HepG2 (cell line): Measurements from ENCODE around the gene TBC1D10A. TPM values are rescaled to one million over a fixed set of nuclear protein-coding genes. Genes with fewer than 3 reads are reported as not detected.
A peak's percentile ranks its signal among the peaks of the same experiment; 100 is the strongest.

Experiments used
- ATAC-seq: fragments of 200-7000 bp; cut with Tn5 transposase; 3 replicates; pipeline ENCODE4 v1.9.1; 2020; ENCODE audit warnings: mild to moderate bottlenecking, moderate library complexity
- BruUV-seq: library from RNA; stranded (reverse); fragments of 400-500 nt; replicated peaks from 2 replicates; lab custom pipeline; 2021; lab: Mats Ljungman, UMichigan
- CTCF ChIA-PET: fragments of 300-600 bp; formaldehyde crosslinking; extraction: SDS; loops from one replicate; lab custom pipeline; 2021; ENCODE audit warnings: low total read pairs, inconsistent platforms, low intra/inter-chr PET ratio; lab: Yijun Ruan, JAX
- POLR2A ChIA-PET: fragments of 350-600 bp; sonication (Branson Sonifier 250); formaldehyde crosslinking; loops from one replicate; lab custom pipeline; 2020; ENCODE audit warnings: antibody characterized with exemption, inconsistent platforms; lab: Yijun Ruan, JAX
- DNase-seq: peaks from one replicate; pipeline ENCODE4 v3.0.0-alpha.2; 2015; ENCODE audit warnings: low spot score
- FAIRE-seq: peaks from 3 replicates; lab custom pipeline; 2011; peaks lifted over from hg19 to GRCh38; lab: Jason Lieb, UNC
- H2AFZ ChIP-seq: one replicate; pipeline ENCODE4 v1.6.1; 2011; ENCODE audit warnings: low read length, inconsistent platforms
- H3K27ac ChIP-seq: fragments of 300-600 bp; 3 replicates; pipeline ENCODE4 v1.8.0; 2011; ENCODE audit warnings: mixed run types, mild to moderate bottlenecking, mixed read lengths, low read length, inconsistent platforms; ENCODE audit not compliant: insufficient read depth; ENCODE audit errors: extremely low read length
- H3K27me3 ChIP-seq, 2 experiments: fragments of 200-600 bp in 1 of 2; 2 replicates in 1 of 2; 3 replicates in 1 of 2; pipeline versions ENCODE4 v1.6.0 to v1.8.0; 2011; ENCODE audit warnings: low read length in 2 of 2, mild to moderate bottlenecking in 2 of 2, moderate library complexity in 2 of 2, inconsistent platforms in 1 of 2; ENCODE audit not compliant: insufficient read depth in 2 of 2, control insufficient read depth in 1 of 2
- H3K36me3 ChIP-seq, 2 experiments: fragments of 200-600 bp in 1 of 2; replicated peaks in 1 of 2; 2 replicates in 1 of 2; 3 replicates in 1 of 2; pipeline versions ENCODE4 v1.5.1 to v1.8.0; 2011; ENCODE audit warnings: low read length in 2 of 2, inconsistent platforms in 1 of 2; ENCODE audit not compliant: insufficient read depth in 2 of 2, control insufficient read depth in 1 of 2
- H3K4me1 ChIP-seq: 2 replicates; pipeline ENCODE4 v1.5.1; 2012; ENCODE audit warnings: low read length, inconsistent platforms; ENCODE audit not compliant: insufficient read depth
- H3K4me2 ChIP-seq: 2 replicates; pipeline ENCODE4 v1.6.0; 2011; ENCODE audit warnings: low read depth, low read length, inconsistent platforms
- H3K4me3 ChIP-seq, 3 experiments: fragments of 200-600 bp in 1 of 3; sonication (generic), shearing (Covaris generic) in 1 of 3; replicated peaks in 1 of 3; 2 replicates each; pipeline ENCODE4 v1.5.1; 2011 to 2016; ENCODE audit warnings: low read length in 3 of 3, inconsistent platforms in 2 of 3, low read depth in 2 of 3, mild to moderate bottlenecking in 2 of 3, control low read depth in 1 of 3, mixed read lengths in 1 of 3; ENCODE audit not compliant: insufficient read depth in 1 of 3
- H3K79me2 ChIP-seq: one replicate; pipeline ENCODE4 v1.6.1; 2011; ENCODE audit warnings: low read length, inconsistent platforms; ENCODE audit not compliant: insufficient read depth
- H3K9ac ChIP-seq: 2 replicates; pipeline ENCODE4 v1.6.0; 2011; ENCODE audit warnings: mild to moderate bottlenecking, low read depth, low read length, inconsistent platforms; ENCODE audit not compliant: insufficient read depth
- H3K9me3 ChIP-seq: 2 replicates; pipeline ENCODE4 v1.5.1; 2012; ENCODE audit warnings: mild to moderate bottlenecking, low read length
- H4K20me1 ChIP-seq: 2 replicates; pipeline ENCODE4 v1.6.0; 2011; ENCODE audit warnings: inconsistent platforms, mild to moderate bottlenecking, low read length, moderate library complexity; ENCODE audit not compliant: insufficient read depth
- AGO2 ChIP-seq: fragments of 200-400 bp; formaldehyde crosslinking; optimal IDR thresholded peaks from 2 replicates; pipeline ENCODE3; 2017; ENCODE audit warnings: mild to moderate bottlenecking, low read depth, low read length, moderate library complexity
- ARID3A ChIP-seq: IDR thresholded peaks from 2 replicates; pipeline ENCODE4 v1.6.1; 2012; ENCODE audit warnings: low read depth, low read length, improper control_type of control experiment
- ATF1 ChIP-seq: IDR thresholded peaks from 2 replicates; pipeline ENCODE4 v1.6.1; 2016; ENCODE audit warnings: mild to moderate bottlenecking, control low read depth
- CREB1 ChIP-seq, 2 experiments: fragments of 450-650 bp in 1 of 2; IDR thresholded peaks; 2 replicates each; pipeline ENCODE4 v1.6.1; 2016 to 2017; ENCODE audit warnings: control low read depth in 1 of 2, mild to moderate bottlenecking in 1 of 2, missing compliant biosample characterization in 1 of 2, missing genetic modification characterization in 1 of 2
- LCORL ChIP-seq, 2 experiments: fragments of 450-650 bp in 1 of 2; sonication (generic) in 1 of 2; formaldehyde crosslinking in 1 of 2; IDR thresholded peaks; 2 replicates each; pipeline versions ENCODE4 v1.5.0 to v1.6.1; 2017 to 2020; ENCODE audit warnings: antibody characterized with exemption in 1 of 2, missing genetic modification reagents in 1 of 2
- ZNF687 ChIP-seq: sonication (generic); formaldehyde crosslinking; IDR thresholded peaks from 2 replicates; pipeline ENCODE4 v1.5.1; 2020; ENCODE audit warnings: mild to moderate bottlenecking, missing genetic modification reagents, moderate library complexity
- WGBS: methylation state at CpG from one replicate; pipeline ENCODE4 v1.1.6; 2017; ENCODE audit warnings: low lambda C conversion rate; 5-methylcytosine and 5-hydroxymethylcytosine counted together
- in situ Hi-C: cut with HindIII; loops from 2 replicates; pipeline ENCODE4 v1.10.0; 2017; ENCODE audit warnings: low pct_unique_long_range_greater_than_20kb; ENCODE audit not compliant: extremely low pct_ligation_motif_present
- intact Hi-C: fragments of 100-400 bp; cut with micrococcal nuclease; formaldehyde crosslinking; loops from one replicate; pipeline ENCODE4 v1.10.0; 2022; ENCODE audit not compliant: unreplicated experiment
- polyA plus RNA-seq, 8 experiments: library from polyadenylated mRNA; depleted of rRNA in 3 of 8; stranded (reverse) in 7 of 8; unstranded in 1 of 8; fragments of >200 nt; fragmentation: Illumina TruSeq in 4 of 8; extraction: Trizol in 4 of 8; gene quantifications; 2 replicates each; pipeline versions ENCODE4 v1.2.1 to v1.2.3, GENCODE V29; 2011 to 2016; ENCODE audit warnings: low read depth in 4 of 8, missing spikeins in 1 of 8, mixed read lengths in 1 of 8; ENCODE audit not compliant: insufficient read depth in 1 of 8
- total RNA-seq, 5 experiments: library from RNA; depleted of rRNA; stranded (reverse); fragments of >200 nt; fragmentation: Illumina TruSeq; extraction: Trizol; gene quantifications; 2 replicates each; pipeline ENCODE4 v1.2.3, GENCODE V29; 2016; ENCODE audit warnings: low read depth in 1 of 5

Gene TBC1D10A
- total and polyA plus RNA-seq, 2 of the 13 experiments (the other 11 are each of a cell fraction or from before 2014, with no cell fraction given), result 4.2 to 4.9 TPM

- no peak overlapping the region for H3K4me3 ChIP-seq
- H3K27me3 ChIP-seq, result no peaks in the 10 kb centered on the region
- no peak overlapping the region for H3K27ac ChIP-seq
- no peak overlapping the region for H3K9ac ChIP-seq
- H4K20me1 ChIP-seq, result no peaks in the 10 kb centered on the region
- POLR2A ChIA-PET, result no interaction called here
- peaks cover 56% of the 10 kb centered on the region for H3K4me1 ChIP-seq
- FAIRE-seq, result no peak
- WGBS, result 96% methylated on average over 9 of the region's 10 CpGs
- no peaks in the 10 kb centered on the region for H3K79me2 ChIP-seq
- CTCF ChIA-PET, result no interaction called here
- no peaks in the 10 kb centered on the region for H3K36me3 ChIP-seq
- no peak for DNase-seq
- no peak for ATAC-seq
- no peak for TF ChIP-seq LCORL (IDR thresholded peaks at IDR 0.05)
- TF ChIP-seq LCORL (CRISPR knock-in tag; IDR thresholded peaks at IDR 0.05), result no peak
- TF ChIP-seq CREB1 (IDR thresholded peaks at IDR 0.05), result 0 out of 2 replicates have a peak, but pooled peaks have one; percentile 3
- no peak for TF ChIP-seq CREB1 (CRISPR knock-in tag; IDR thresholded peaks at IDR 0.05)
- intact Hi-C loops, result no loop called here
- no peak overlapping the region for H2AFZ ChIP-seq
- H3K4me2 ChIP-seq, result no peak overlapping the region
- H3K9me3 ChIP-seq, result no peaks in the 10 kb centered on the region
- no TSS peak for BruUV-seq
- in situ Hi-C loops, result no loop called here
Measured at GRCh38 chr22:30244066-30244465, 82.7 kb downstream of the TBC1D10A start.

GRCh38 chr22:30243661-30244060 lies 83.1 kb downstream of the TBC1D10A start:
- intact Hi-C loops, result no loop called here
- no peaks in the 10 kb centered on the region for H3K9me3 ChIP-seq
- H3K27ac ChIP-seq, result no peak overlapping the region
- ChIA-PET CTCF (no interaction called here), POLR2A (no interaction called here)
- no peak overlapping the region for H3K9ac ChIP-seq
- DNase-seq (no peak), FAIRE-seq (no peak), ATAC-seq (no peak)
- no peaks in the 10 kb centered on the region for H3K79me2 ChIP-seq
- H3K4me3 ChIP-seq, result no peak overlapping the region
- no peaks in the 10 kb centered on the region for H4K20me1 ChIP-seq
- no peak overlapping the region for H2AFZ ChIP-seq
- in situ Hi-C loops, result no loop called here
- H3K36me3 ChIP-seq, result no peaks in the 10 kb centered on the region
- peaks cover 56% of the 10 kb centered on the region for H3K4me1 ChIP-seq
- 95% methylated on average over 20 of the region's 22 CpGs for WGBS
- BruUV-seq, result no TSS peak
- no peaks in the 10 kb centered on the region for H3K27me3 ChIP-seq
- no peak overlapping the region for H3K4me2 ChIP-seq
- TF ChIP-seq ZNF687 (CRISPR knock-in tag), result peak; percentile 14; the same call in 1 of the 2 replicates
- TF ChIP-seq AGO2, result peak; percentile 52
- TF ChIP-seq LCORL (IDR thresholded peaks at IDR 0.05), result no peak
- TF ChIP-seq LCORL (CRISPR knock-in tag; IDR thresholded peaks at IDR 0.05), result no peak
- no peak for TF ChIP-seq ATF1 (CRISPR knock-in tag)
- TF ChIP-seq ARID3A, result no peak
